B cell (primary cell): ENCODE data around the gene ATRIP. TPM values are rescaled to one million over a fixed set of nuclear protein-coding genes. Genes with fewer than 3 reads are reported as not detected.

Experiments used
- ATAC-seq: fragments of 200-7000 bp; cut with Tn5 transposase; one replicate; pipeline ENCODE4 v1.10.0; 2021; ENCODE audit warnings: low read depth, mild to moderate bottlenecking, moderate number of reproducible peaks, moderate library complexity
- CTCF ChIA-PET: fragments of 350-600 bp; sonication (Branson Sonifier 250); formaldehyde crosslinking; loops from one replicate; lab custom pipeline; 2021; ENCODE audit warnings: antibody characterized with exemption, inconsistent platforms; lab: Charles Lee
- POLR2A ChIA-PET: fragments of 350-600 bp; sonication (Branson Sonifier 250); formaldehyde crosslinking; loops from one replicate; lab custom pipeline; 2021; ENCODE audit warnings: antibody characterized with exemption; lab: Charles Lee
- DNase-seq: peaks from one replicate; pipeline ENCODE4 v3.0.0; 2013
- H2AFZ ChIP-seq: 2 replicates; pipeline ENCODE4 v1.6.1; 2012; ENCODE audit warnings: mild to moderate bottlenecking, low read depth, low read length; ENCODE audit not compliant: insufficient read depth, poor library complexity, severe bottlenecking
- H3K27ac ChIP-seq, 2 donors: 1 replicate in 1 of 2; 2 replicates in 1 of 2; pipeline ENCODE4 v1.5.1; 2012 to 2013; ENCODE audit warnings: low read length in 2 of 2, mild to moderate bottlenecking in 2 of 2, moderate library complexity in 1 of 2
- H3K27me3 ChIP-seq, 4 experiments: fragments of 200-600 bp in 1 of 4; sonication (generic) in 1 of 4; replicated peaks in 1 of 4; 1 replicate in 2 of 4; 2 replicates in 2 of 4; pipeline versions ENCODE4 v1.6.1 to v1.7.0; 2013 to 2016; ENCODE audit warnings: low read length in 3 of 4, mild to moderate bottlenecking in 2 of 4, mixed read lengths in 1 of 4, moderate library complexity in 1 of 4; ENCODE audit not compliant: insufficient read depth in 4 of 4, control insufficient read depth in 3 of 4; ENCODE audit errors: control extremely low read depth in 1 of 4
- H3K36me3 ChIP-seq, 2 experiments: replicated peaks in 1 of 2; 1 replicate in 1 of 2; 2 replicates in 1 of 2; pipeline versions ENCODE4 v1.6.1 to v1.7.1; 2013; ENCODE audit warnings: low read length in 1 of 2; ENCODE audit not compliant: insufficient read depth in 2 of 2, control insufficient read depth in 1 of 2; ENCODE audit errors: control extremely low read depth in 1 of 2, extremely low read depth in 1 of 2
- H3K4me1 ChIP-seq, 2 donors: fragments of 200-600 bp in 1 of 2; sonication (generic) in 1 of 2; 1 replicate in 1 of 2; 2 replicates in 1 of 2; pipeline versions ENCODE4 v1.5.1 to v1.6.1; 2013 to 2017; ENCODE audit warnings: low read length in 2 of 2; ENCODE audit not compliant: control insufficient read depth in 2 of 2, insufficient read depth in 2 of 2
- H3K4me2 ChIP-seq: replicated peaks from 2 replicates; pipeline ENCODE3; 2012; ENCODE audit warnings: mild to moderate bottlenecking, low read depth, low read length; ENCODE audit not compliant: poor library complexity, severe bottlenecking
- H3K4me3 ChIP-seq, 5 experiments: fragments of 200-600 bp in 1 of 5; sonication (generic) in 1 of 5; 1 replicate in 3 of 5; 2 replicates in 2 of 5; pipeline versions ENCODE4 v1.5.1 to v1.7.0; 2011 to 2016; ENCODE audit warnings: low read length in 4 of 5, mild to moderate bottlenecking in 4 of 5, low read depth in 2 of 5, control low read depth in 1 of 5, moderate library complexity in 1 of 5; ENCODE audit not compliant: insufficient read depth in 1 of 5; ENCODE audit errors: control extremely low read depth in 1 of 5, extremely low read depth in 1 of 5
- H3K79me2 ChIP-seq: fragments of 200-600 bp; sonication (generic); one replicate; pipeline ENCODE4 v1.6.0; 2016; ENCODE audit warnings: low read length; ENCODE audit not compliant: control insufficient read depth, insufficient read depth
- H3K9ac ChIP-seq: fragments of 200-600 bp; sonication (generic); 2 replicates; pipeline ENCODE4 v1.6.1; 2017; ENCODE audit warnings: mild to moderate bottlenecking, low read length, moderate library complexity
- H3K9me3 ChIP-seq, 3 donors: one replicate each; pipeline versions ENCODE4 v1.6.1 to v1.7.1; 2013; ENCODE audit warnings: low read length in 2 of 3; ENCODE audit not compliant: control insufficient read depth in 2 of 3, insufficient read depth in 1 of 3; ENCODE audit errors: control extremely low read depth in 1 of 3
- H4K20me1 ChIP-seq: 2 replicates; pipeline ENCODE4 v1.6.0; 2012; ENCODE audit warnings: mild to moderate bottlenecking, low read length; ENCODE audit not compliant: insufficient read depth, control insufficient read depth, poor library complexity, severe bottlenecking
- H3K27ac Mint-ChIP-seq: one replicate; pipeline ENCODE4 v1.8.0; 2021; ENCODE audit warnings: mixed read lengths
- H3K27me3 Mint-ChIP-seq: one replicate; pipeline ENCODE4 v1.8.0; 2021; ENCODE audit warnings: mixed read lengths
- H3K4me1 Mint-ChIP-seq: one replicate; pipeline ENCODE4 v1.8.0; 2021; ENCODE audit warnings: mixed read lengths
- H3K4me3 Mint-ChIP-seq: one replicate; pipeline ENCODE4 v1.8.0; 2021; ENCODE audit warnings: mixed read lengths
- H3K9me3 Mint-ChIP-seq: one replicate; pipeline ENCODE4 v1.8.0; 2022; ENCODE audit warnings: mixed read lengths; ENCODE audit not compliant: insufficient read depth
- EZH2 ChIP-seq: IDR thresholded peaks from 2 replicates; pipeline ENCODE4 v1.6.1; 2012; ENCODE audit warnings: borderline replicate concordance, low read depth, mild to moderate bottlenecking, moderate library complexity, low read length; ENCODE audit not compliant: insufficient read depth, poor library complexity, severe bottlenecking
- WGBS: methylation state at CpG from one replicate; pipeline ENCODE4 v1.1.5; 2013; ENCODE audit warnings: missing lambda C conversion rate; ENCODE audit not compliant: insufficient coverage; 5-methylcytosine and 5-hydroxymethylcytosine counted together
- intact Hi-C: fragments of 100-400 bp; cut with micrococcal nuclease; formaldehyde crosslinking; loops from one replicate; pipeline ENCODE4 v1.10.0; 2022
- polyA plus RNA-seq: library from polyadenylated mRNA; depleted of rRNA; stranded (reverse); fragments of >200 nt; gene quantifications from 2 replicates; pipeline ENCODE4 v1.2.3, GENCODE V29; 2012
- total RNA-seq, 2 donors: library from RNA; stranded (reverse); fragments of 120-200 nt in 1 of 2; gene quantifications; 1 replicate in 1 of 2; 2 replicates in 1 of 2; pipeline versions ENCODE4 v1.2.3 to v1.2.4, GENCODE V29; 2013 to 2022
- TF ChIP-seq, protein P1 (sequence below): fragments of 200-600 bp; IDR thresholded peaks from one replicate; pipeline ENCODE4 v1.8.0; 2022; ENCODE audit warnings: antibody characterized with exemption, mild to moderate bottlenecking

The ATRIP gene
- total and polyA plus RNA-seq, 2 donors (not counting 1 experiment from before 2014, with no cell fraction given): 10.5 to 11.6 TPM

DNA sequence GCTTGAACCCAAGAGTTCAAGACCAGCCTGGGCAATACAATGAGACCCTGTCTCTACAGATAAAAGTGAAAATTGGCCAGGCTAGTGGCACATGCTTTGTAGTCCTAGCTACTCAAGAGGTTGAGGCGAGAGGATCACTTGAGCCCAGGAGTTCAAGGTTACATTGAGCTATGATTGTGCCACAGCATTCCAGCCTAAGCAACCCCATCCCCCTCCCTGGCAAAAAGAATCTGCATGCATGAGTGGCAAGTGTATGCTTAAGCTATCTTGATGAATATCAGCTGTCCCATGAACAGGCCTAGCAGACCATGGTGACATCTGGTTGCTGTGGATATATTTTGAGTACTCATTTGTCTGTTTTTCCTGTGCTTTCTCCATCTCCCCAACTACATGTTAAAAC is 4.7 kb downstream of the ATRIP start:
- no peak overlapping the region for H2AFZ ChIP-seq
- ChIA-PET POLR2A (no interaction called here), CTCF (interaction anchor here (1.5 to 12.1 kb wide), 3 partner anchors 11 to 52 kb away, joined by 3 to 116 read pairs (median 7); partner anchors contain the start of genes CCDC51 and TMA7)
- H3K79me2 ChIP-seq: peaks cover 23% of the 10 kb centered on the region
- Mint-ChIP-seq H3K27me3 (no peaks in the 10 kb centered on the region), H3K9me3 (no peaks in the 10 kb centered on the region), H3K4me1 (peaks cover 21% of the 10 kb centered on the region), H3K4me3 (no peak overlapping the region), H3K27ac (no peak overlapping the region)
- no peak for ATAC-seq
- H3K27me3 ChIP-seq: no peaks in the 10 kb centered on the region
- H3K4me1 ChIP-seq: peaks cover 9 to 12% of the 10 kb centered on the region in 2 donors
- no peak overlapping the region for H3K27ac ChIP-seq
- no peak for DNase-seq
- no peak overlapping the region for H3K4me3 ChIP-seq
- no peaks in the 10 kb centered on the region for H4K20me1 ChIP-seq
- WGBS: no CpG with 5 or more reads among the region's 1 CpG
- H3K36me3 ChIP-seq: peaks cover 5 to 37% of the 10 kb centered on the region in 2 experiments
- H3K9ac ChIP-seq: no peak overlapping the region
- H3K4me2 ChIP-seq: no peak overlapping the region
- intact Hi-C loops: no loop called here
- no peaks in the 10 kb centered on the region for H3K9me3 ChIP-seq
- TF ChIP-seq, protein P1, sequence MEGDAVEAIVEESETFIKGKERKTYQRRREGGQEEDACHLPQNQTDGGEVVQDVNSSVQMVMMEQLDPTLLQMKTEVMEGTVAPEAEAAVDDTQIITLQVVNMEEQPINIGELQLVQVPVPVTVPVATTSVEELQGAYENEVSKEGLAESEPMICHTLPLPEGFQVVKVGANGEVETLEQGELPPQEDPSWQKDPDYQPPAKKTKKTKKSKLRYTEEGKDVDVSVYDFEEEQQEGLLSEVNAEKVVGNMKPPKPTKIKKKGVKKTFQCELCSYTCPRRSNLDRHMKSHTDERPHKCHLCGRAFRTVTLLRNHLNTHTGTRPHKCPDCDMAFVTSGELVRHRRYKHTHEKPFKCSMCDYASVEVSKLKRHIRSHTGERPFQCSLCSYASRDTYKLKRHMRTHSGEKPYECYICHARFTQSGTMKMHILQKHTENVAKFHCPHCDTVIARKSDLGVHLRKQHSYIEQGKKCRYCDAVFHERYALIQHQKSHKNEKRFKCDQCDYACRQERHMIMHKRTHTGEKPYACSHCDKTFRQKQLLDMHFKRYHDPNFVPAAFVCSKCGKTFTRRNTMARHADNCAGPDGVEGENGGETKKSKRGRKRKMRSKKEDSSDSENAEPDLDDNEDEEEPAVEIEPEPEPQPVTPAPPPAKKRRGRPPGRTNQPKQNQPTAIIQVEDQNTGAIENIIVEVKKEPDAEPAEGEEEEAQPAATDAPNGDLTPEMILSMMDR: no peak
- TF ChIP-seq EZH2: no peak

DNA sequence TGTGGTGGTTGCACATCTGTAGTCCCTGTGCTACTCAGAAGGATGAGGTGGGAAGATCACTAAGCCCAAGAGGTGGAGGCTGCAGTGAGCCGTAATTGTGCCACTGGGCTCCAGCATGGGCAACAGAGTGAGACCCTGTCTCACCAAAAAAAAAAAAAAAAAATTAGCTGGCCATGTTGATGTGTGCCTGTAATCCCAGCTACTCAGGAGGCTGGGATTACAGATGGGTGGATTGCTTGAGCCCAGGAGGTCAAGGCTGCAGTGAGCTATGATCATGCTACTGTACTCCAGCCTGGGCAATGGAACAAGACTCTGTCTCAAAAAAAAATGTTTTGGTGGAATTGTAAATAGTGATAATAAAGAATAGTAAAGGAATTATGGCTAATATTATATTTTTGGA is 9.9 kb downstream of the ATRIP start:
- TF ChIP-seq EZH2: no peak
- TF ChIP-seq, protein P1: no peak
- no peaks in the 10 kb centered on the region for H4K20me1 ChIP-seq
- DNase-seq: no peak
- no peak for ATAC-seq
- H3K4me1 ChIP-seq: no peaks in the 10 kb centered on the region
- H3K9ac ChIP-seq: no peak overlapping the region
- no peaks in the 10 kb centered on the region for H3K9me3 ChIP-seq
- WGBS: no CpG with 5 or more reads among the region's 1 CpG
- ChIA-PET POLR2A (no interaction called here), CTCF (interaction anchor here (1.2 to 4.4 kb wide), 3 partner anchors 20 to 56 kb away, joined by 4 to 29 read pairs (median 6); no protein-coding TSS in a partner anchor)
- Mint-ChIP-seq H3K4me3 (no peak overlapping the region), H3K27ac (no peak overlapping the region), H3K4me1 (no peaks in the 10 kb centered on the region), H3K9me3 (no peaks in the 10 kb centered on the region), H3K27me3 (no peaks in the 10 kb centered on the region)
- intact Hi-C loops: no loop called here
- no peaks in the 10 kb centered on the region for H3K79me2 ChIP-seq
- peaks cover 8 to 59% of the 10 kb centered on the region in 2 experiments for H3K36me3 ChIP-seq
- H3K4me3 ChIP-seq: no peak overlapping the region
- H3K27ac ChIP-seq: no peak overlapping the region
- H2AFZ ChIP-seq: no peak overlapping the region
- no peaks in the 10 kb centered on the region for H3K27me3 ChIP-seq
- H3K4me2 ChIP-seq: no peak overlapping the region
